Mesenchymal stem cell (in vitro differentiated cells and primary cell): ENCODE results near the gene LSP1.

Experiments
- DNase-seq: peaks from one replicate; pipeline ENCODE4 v3.0.0-alpha.2; 2013
- H2AFZ ChIP-seq: one replicate; pipeline ENCODE4 v1.6.1; 2013; ENCODE audit warnings: low read depth, mild to moderate bottlenecking, control low read depth, inconsistent platforms, low read length, moderate library complexity
- H2AK5ac ChIP-seq: 2 replicates; pipeline ENCODE4 v1.6.1; 2013; ENCODE audit warnings: low read length, moderate library complexity, mild to moderate bottlenecking, inconsistent platforms; ENCODE audit not compliant: severe bottlenecking
- H2BK120ac ChIP-seq: one replicate; pipeline ENCODE4 v1.6.1; 2013; ENCODE audit warnings: low read depth, mild to moderate bottlenecking, inconsistent platforms, low read length, moderate library complexity
- H2BK12ac ChIP-seq, 2 experiments: one replicate each; pipeline ENCODE4 v1.6.1; 2013; ENCODE audit warnings: inconsistent platforms in 2 of 2, low read length in 2 of 2, mild to moderate bottlenecking in 2 of 2, moderate library complexity in 2 of 2, control low read depth in 1 of 2
- H2BK15ac ChIP-seq: one replicate; pipeline ENCODE4 v1.6.1; 2013; ENCODE audit warnings: mild to moderate bottlenecking, low read depth, inconsistent platforms; ENCODE audit not compliant: poor library complexity, severe bottlenecking
- H2BK5ac ChIP-seq: 2 replicates; pipeline ENCODE4 v1.6.1; 2013; ENCODE audit warnings: low read depth, mild to moderate bottlenecking, low read length, control low read depth, inconsistent platforms; ENCODE audit not compliant: poor library complexity, severe bottlenecking
- H3K14ac ChIP-seq, 2 experiments: one replicate each; pipeline ENCODE4 v1.6.1; 2013; ENCODE audit warnings: inconsistent platforms in 2 of 2, low read length in 2 of 2, control low read depth in 1 of 2, mild to moderate bottlenecking in 1 of 2, moderate library complexity in 1 of 2
- H3K18ac ChIP-seq, 2 experiments: one replicate each; pipeline ENCODE4 v1.6.1; 2013; ENCODE audit warnings: inconsistent platforms in 2 of 2, low read length in 2 of 2, control low read depth in 1 of 2, low read depth in 1 of 2, mild to moderate bottlenecking in 1 of 2
- H3K23ac ChIP-seq, 2 experiments: one replicate each; pipeline ENCODE4 v1.6.1; 2013; ENCODE audit warnings: inconsistent platforms in 2 of 2, low read length in 2 of 2, mild to moderate bottlenecking in 2 of 2, moderate library complexity in 2 of 2, control low read depth in 1 of 2
- H3K27ac ChIP-seq: 2 replicates; pipeline ENCODE4 v1.5.1; 2013; ENCODE audit warnings: mild to moderate bottlenecking, moderate library complexity, low read length, control low read depth, inconsistent platforms; ENCODE audit not compliant: poor library complexity, severe bottlenecking
- H3K27me3 ChIP-seq, 2 experiments: 2 replicates each; pipeline versions ENCODE4 v1.6.1 to v1.7.0; 2013; ENCODE audit warnings: low read length in 2 of 2, mild to moderate bottlenecking in 2 of 2, moderate library complexity in 2 of 2, control low read depth in 1 of 2, inconsistent platforms in 1 of 2; ENCODE audit not compliant: control insufficient read depth in 1 of 2, insufficient read depth in 1 of 2
- H3K36me3 ChIP-seq, 2 experiments: 2 replicates each; pipeline versions ENCODE4 v1.6.1 to v1.7.0; 2013; ENCODE audit warnings: low read length in 2 of 2, control low read depth in 1 of 2, inconsistent platforms in 1 of 2, low read depth in 1 of 2, mild to moderate bottlenecking in 1 of 2; ENCODE audit not compliant: insufficient read depth in 2 of 2, control insufficient read depth in 1 of 2
- H3K4ac ChIP-seq, 2 experiments: one replicate each; pipeline ENCODE4 v1.6.1; 2013; ENCODE audit warnings: inconsistent platforms in 2 of 2, low read length in 2 of 2, mild to moderate bottlenecking in 2 of 2, moderate library complexity in 2 of 2, control low read depth in 1 of 2, low read depth in 1 of 2
- H3K4me1 ChIP-seq: 2 replicates; pipeline ENCODE4 v1.6.1; 2013; ENCODE audit warnings: low read depth, low read length, control low read depth; ENCODE audit not compliant: control insufficient read depth, insufficient read depth
- H3K4me2 ChIP-seq: 2 replicates; pipeline ENCODE4 v1.6.1; 2013; ENCODE audit warnings: low read length, mild to moderate bottlenecking, inconsistent platforms; ENCODE audit not compliant: poor library complexity, severe bottlenecking
- H3K4me3 ChIP-seq, 2 experiments: 2 replicates each; pipeline versions ENCODE4 v1.5.1 to v1.7.0; 2013; ENCODE audit warnings: low read length in 2 of 2, mild to moderate bottlenecking in 2 of 2, control low read depth in 1 of 2, low read depth in 1 of 2; ENCODE audit not compliant: insufficient read depth in 1 of 2
- H3K79me1 ChIP-seq: replicated peaks from 2 replicates; pipeline ENCODE4 v1.6.1; 2013; ENCODE audit warnings: mild to moderate bottlenecking, control low read depth, low read length, inconsistent platforms; ENCODE audit not compliant: poor library complexity, severe bottlenecking
- H3K9ac ChIP-seq: 2 replicates; pipeline ENCODE4 v1.7.0; 2013; ENCODE audit warnings: mild to moderate bottlenecking, low read length, moderate library complexity
- H3K9me3 ChIP-seq: 2 replicates; pipeline ENCODE4 v1.7.0; 2013; ENCODE audit warnings: mild to moderate bottlenecking, low read length; ENCODE audit not compliant: control insufficient read depth
- H4K8ac ChIP-seq: one replicate; pipeline ENCODE4 v1.6.1; 2013; ENCODE audit warnings: inconsistent platforms, mild to moderate bottlenecking, low read length, moderate library complexity
- H4K91ac ChIP-seq: one replicate; pipeline ENCODE4 v1.6.1; 2013; ENCODE audit warnings: mild to moderate bottlenecking, low read length, inconsistent platforms
- WGBS: methylation state at CpG from one replicate; pipeline ENCODE4 v1.1.7; 2013; ENCODE audit warnings: mixed read lengths; 5-methylcytosine and 5-hydroxymethylcytosine counted together

The LSP1 gene

GRCh38 chr11:1935156-1936071 lies 82.5 kb downstream of the LSP1 start:
- Histone ChIP-seq H3K79me1 (no peaks in the 10 kb centered on the region), H2BK5ac (no peak overlapping the region), H3K4me2 (no peak overlapping the region), H3K9ac (no peak overlapping the region), H3K23ac (no peak overlapping the region), H3K14ac (no peak overlapping the region), H3K4ac (no peak overlapping the region), H3K27ac (no peak overlapping the region), H4K91ac (no peak overlapping the region), H3K27me3 (peaks cover 5 to 21% of the 10 kb centered on the region in 2 experiments), H2BK120ac (no peak overlapping the region), H3K18ac (no peak overlapping the region), H3K9me3 (no peaks in the 10 kb centered on the region), H2BK15ac (no peak overlapping the region), H2AK5ac (no peak overlapping the region), H3K4me1 (no peaks in the 10 kb centered on the region), H3K36me3 (no peaks in the 10 kb centered on the region), H4K8ac (no peak overlapping the region), H2BK12ac (no peak overlapping the region), H3K4me3 (no peak overlapping the region), H2AFZ (no peak overlapping the region)
- WGBS, result 86% methylated on average over 33 of the region's 33 CpGs
- DNase-seq, result no peak

- Histone ChIP-seq H3K27me3 (peaks cover 5 to 19% of the 10 kb centered on the region in 2 experiments), H3K14ac (no peak overlapping the region), H4K8ac (no peak overlapping the region), H3K27ac (no peak overlapping the region), H3K4me1 (no peaks in the 10 kb centered on the region), H2BK12ac (no peak overlapping the region), H3K4me2 (no peak overlapping the region), H3K18ac (no peak overlapping the region), H2BK5ac (no peak overlapping the region), H3K9me3 (no peaks in the 10 kb centered on the region), H4K91ac (no peak overlapping the region), H2BK120ac (no peak overlapping the region), H3K23ac (no peak overlapping the region), H3K9ac (no peak overlapping the region), H3K36me3 (no peaks in the 10 kb centered on the region), H2BK15ac (no peak overlapping the region), H3K4ac (no peak overlapping the region), H3K79me1 (no peaks in the 10 kb centered on the region), H2AFZ (no peak overlapping the region), H3K4me3 (no peak overlapping the region), H2AK5ac (no peak overlapping the region)
- no peak for DNase-seq
- WGBS, result 90% methylated on average over 32 of the region's 34 CpGs
These were observed 83.3 kb downstream of the LSP1 start for GRCh38 chr11:1936072-1936780.

GRCh38 chr11:1936781-1937615 lies 84.1 kb downstream of the LSP1 start:
- no peak overlapping the region for H3K14ac ChIP-seq
- peaks cover 5 to 17% of the 10 kb centered on the region in 2 experiments for H3K27me3 ChIP-seq
- H3K18ac ChIP-seq, result no peak overlapping the region
- no peaks in the 10 kb centered on the region for H3K79me1 ChIP-seq
- no peak overlapping the region for H2BK15ac ChIP-seq
- no peaks in the 10 kb centered on the region for H3K36me3 ChIP-seq
- H2BK12ac ChIP-seq, result no peak overlapping the region
- H3K4me2 ChIP-seq, result no peak overlapping the region
- H3K9me3 ChIP-seq, result no peaks in the 10 kb centered on the region
- DNase-seq, result no peak
- no peak overlapping the region for H3K9ac ChIP-seq
- 83% methylated on average over 34 of the region's 34 CpGs for WGBS
- no peak overlapping the region for H3K23ac ChIP-seq
- H3K4me1 ChIP-seq, result no peaks in the 10 kb centered on the region
- H2BK5ac ChIP-seq, result no peak overlapping the region
- no peak overlapping the region for H3K4ac ChIP-seq
- H4K8ac ChIP-seq, result no peak overlapping the region
- no peak overlapping the region for H2AFZ ChIP-seq
- no peak overlapping the region for H2BK120ac ChIP-seq
- H2AK5ac ChIP-seq, result no peak overlapping the region
- H3K27ac ChIP-seq, result no peak overlapping the region
- H3K4me3 ChIP-seq, result no peak overlapping the region
- H4K91ac ChIP-seq, result no peak overlapping the region
